Thoracic aorta (tissue), 2 donors: ENCODE results near the gene HOXB6. TPM values are rescaled to one million over a fixed set of nuclear protein-coding genes. Genes with fewer than 3 reads are reported as not detected.

Experiments used
- ATAC-seq: fragments of 150-250 bp; one replicate; pipeline ENCODE4 v1.8.0; 2017; ENCODE audit warnings: low read depth; ENCODE audit not compliant: insufficient number of reproducible peaks, low FRiP score
- DNase-seq: peaks from one replicate; pipeline ENCODE4 v3.0.0-alpha.2; 2020; ENCODE audit warnings: low spot score
- H3K27ac ChIP-seq, 2 donors: fragments of 200-600 bp; sonication (generic); 1 replicate in 1 of 2; 2 replicates in 1 of 2; pipeline ENCODE4 v1.5.1; 2016; ENCODE audit warnings: mild to moderate bottlenecking in 2 of 2, moderate library complexity in 2 of 2
- H3K27me3 ChIP-seq: fragments of 200-600 bp; sonication (generic); replicated peaks from 2 replicates; pipeline ENCODE4 v1.6.0; 2016; ENCODE audit warnings: mild to moderate bottlenecking; ENCODE audit not compliant: insufficient read depth
- H3K36me3 ChIP-seq: fragments of 200-600 bp; sonication (generic); one replicate; pipeline ENCODE4 v1.5.1; 2016
- H3K4me1 ChIP-seq, 2 donors: fragments of 200-600 bp; sonication (generic); 1 replicate in 1 of 2; 2 replicates in 1 of 2; pipeline versions ENCODE4 v1.5.1 to v1.6.0; 2016; ENCODE audit warnings: low read depth in 2 of 2, mild to moderate bottlenecking in 1 of 2; ENCODE audit not compliant: control insufficient read depth in 1 of 2
- H3K4me3 ChIP-seq: fragments of 200-600 bp; sonication (generic); 2 replicates; pipeline ENCODE4 v1.5.1; 2016; ENCODE audit warnings: mild to moderate bottlenecking
- H3K9me3 ChIP-seq: fragments of 200-600 bp; sonication (generic); 2 replicates; pipeline ENCODE4 v1.5.1; 2016
- total RNA-seq, 2 donors: library from RNA; depleted of rRNA; stranded (reverse); fragments of >200 nt; gene quantifications; one replicate each; pipeline versions ENCODE4 v1.1.0 to v1.2.3, GENCODE V29; 2016
- TF ChIP-seq, protein P1 (sequence below): fragments of 200-600 bp; sonication (generic); IDR thresholded peaks from one replicate; pipeline ENCODE4 v1.5.1; 2019; ENCODE audit warnings: antibody characterized with exemption

Gene HOXB6
- total RNA-seq, 2 donors from 2014 or later: 4.2 to 9.9 TPM

GRCh38 chr17:48589831-48590606 is 14.8 kb downstream of the HOXB6 start, which contains the start of gene HOXB3:
Gene HOXB3 (minus strand): TSS chr17:48590241. CDS start chr17:48552474, 37,767 bp downstream.
- Histone ChIP-seq H3K4me3 (peak within 1 kb of the TSS; percentile 37), H3K27me3 (no peaks in the 10 kb centered on the region), H3K4me1 (peaks cover 13 to 17% of the 10 kb centered on the region in 2 donors), H3K27ac (peak within 1 kb of the TSS in 1 of 2 donors; percentile 38), H3K9me3 (no peaks in the 10 kb centered on the region), H3K36me3 (peaks cover under 1% of the 10 kb centered on the region)
- DNase-seq: no peak
- ATAC-seq: no peak
- TF ChIP-seq, protein P1, sequence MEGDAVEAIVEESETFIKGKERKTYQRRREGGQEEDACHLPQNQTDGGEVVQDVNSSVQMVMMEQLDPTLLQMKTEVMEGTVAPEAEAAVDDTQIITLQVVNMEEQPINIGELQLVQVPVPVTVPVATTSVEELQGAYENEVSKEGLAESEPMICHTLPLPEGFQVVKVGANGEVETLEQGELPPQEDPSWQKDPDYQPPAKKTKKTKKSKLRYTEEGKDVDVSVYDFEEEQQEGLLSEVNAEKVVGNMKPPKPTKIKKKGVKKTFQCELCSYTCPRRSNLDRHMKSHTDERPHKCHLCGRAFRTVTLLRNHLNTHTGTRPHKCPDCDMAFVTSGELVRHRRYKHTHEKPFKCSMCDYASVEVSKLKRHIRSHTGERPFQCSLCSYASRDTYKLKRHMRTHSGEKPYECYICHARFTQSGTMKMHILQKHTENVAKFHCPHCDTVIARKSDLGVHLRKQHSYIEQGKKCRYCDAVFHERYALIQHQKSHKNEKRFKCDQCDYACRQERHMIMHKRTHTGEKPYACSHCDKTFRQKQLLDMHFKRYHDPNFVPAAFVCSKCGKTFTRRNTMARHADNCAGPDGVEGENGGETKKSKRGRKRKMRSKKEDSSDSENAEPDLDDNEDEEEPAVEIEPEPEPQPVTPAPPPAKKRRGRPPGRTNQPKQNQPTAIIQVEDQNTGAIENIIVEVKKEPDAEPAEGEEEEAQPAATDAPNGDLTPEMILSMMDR: no peak

DNA sequence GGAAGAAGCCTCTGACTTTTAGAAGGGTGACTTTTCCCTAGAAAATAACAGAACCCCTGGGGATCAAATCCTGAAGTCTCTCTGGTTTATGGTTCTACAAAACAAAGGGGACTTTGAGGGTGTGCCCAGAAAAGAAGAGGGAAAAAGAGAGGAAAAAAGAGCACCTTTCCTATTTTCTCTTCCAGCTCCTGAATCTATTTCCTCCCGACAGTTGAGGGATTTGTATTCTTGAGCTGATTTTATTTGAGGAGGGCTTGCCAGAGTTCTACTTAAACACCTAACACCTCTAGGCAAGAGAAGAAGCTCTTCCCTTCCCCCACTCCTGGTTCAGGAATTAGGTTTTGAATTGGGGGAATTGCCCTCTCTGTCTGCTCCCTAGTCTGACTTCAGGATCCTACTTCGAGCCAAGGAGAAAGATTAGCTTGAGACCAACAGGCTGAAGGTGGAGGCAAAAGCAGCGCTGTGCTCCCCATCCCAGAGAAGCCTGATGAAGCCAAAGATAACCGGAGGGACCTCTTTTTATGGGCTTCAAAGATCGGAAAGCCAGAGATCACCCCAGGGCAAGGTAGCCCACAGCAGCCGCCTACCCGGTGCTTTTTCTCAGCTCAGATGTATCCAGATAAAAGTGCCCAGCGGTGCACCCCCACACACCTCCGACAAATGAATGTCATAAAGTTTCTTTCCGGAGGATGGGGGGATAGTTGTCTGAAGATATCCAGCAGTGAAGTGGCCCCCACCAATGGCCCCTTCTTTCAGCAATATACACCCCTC is 15.5 kb downstream of the HOXB6 start:
- Histone ChIP-seq H3K27me3 (no peaks in the 10 kb centered on the region), H3K27ac (peak overlapping the region in 1 of 2 donors; percentile 38), H3K9me3 (no peaks in the 10 kb centered on the region), H3K36me3 (no peaks in the 10 kb centered on the region), H3K4me3 (peak overlapping the region; percentile 37), H3K4me1 (peaks cover 13 to 21% of the 10 kb centered on the region in 2 donors)
- DNase-seq: no peak
- TF ChIP-seq, protein P1: no peak
- no peak for ATAC-seq

- Histone ChIP-seq H3K36me3 (no peaks in the 10 kb centered on the region), H3K4me1 (peaks cover 13 to 27% of the 10 kb centered on the region in 2 donors), H3K27ac (peak overlapping the region in 1 of 2 donors; percentile 38), H3K27me3 (no peaks in the 10 kb centered on the region), H3K4me3 (no peak overlapping the region), H3K9me3 (no peaks in the 10 kb centered on the region)
- ATAC-seq: no peak
- no peak for DNase-seq
- TF ChIP-seq, protein P1: no peak
These were observed 16.3 kb downstream of the HOXB6 start for GRCh38 chr17:48588528-48588927.

DNA sequence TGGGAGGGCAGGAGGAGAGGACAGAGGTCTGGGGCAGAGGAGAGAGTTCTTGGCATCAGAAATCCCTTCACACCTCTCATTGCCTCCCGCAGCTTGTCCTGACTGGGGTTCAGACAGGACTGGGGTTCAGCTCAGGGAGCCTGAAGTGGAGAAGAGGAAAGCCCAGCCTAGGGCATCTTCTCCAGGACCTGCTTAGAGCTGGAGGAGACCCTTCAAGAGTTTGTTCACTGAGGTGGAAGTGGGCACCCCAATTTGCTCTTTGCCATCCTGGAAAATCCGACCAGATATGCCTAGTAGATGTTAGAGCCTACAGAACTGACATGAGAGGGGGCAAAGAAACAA is 16.7 kb downstream of the HOXB6 start:
- ATAC-seq: no peak
- no peaks in the 10 kb centered on the region for H3K9me3 ChIP-seq
- no peak for DNase-seq
- H3K27me3 ChIP-seq: no peaks in the 10 kb centered on the region
- peaks cover 14 to 27% of the 10 kb centered on the region in 2 donors for H3K4me1 ChIP-seq
- no peaks in the 10 kb centered on the region for H3K36me3 ChIP-seq
- H3K27ac ChIP-seq: peak overlapping the region in 1 of 2 donors; percentile 25
- no peak overlapping the region for H3K4me3 ChIP-seq
- TF ChIP-seq, protein P1: no peak
